Mesenchymal stem cell (in vitro differentiated cells and primary cell): Measurements from ENCODE around the gene NFASC.

Experiments used
- DNase-seq: peaks from one replicate; pipeline ENCODE4 v3.0.0-alpha.2; 2013
- H2AFZ ChIP-seq: one replicate; pipeline ENCODE4 v1.6.1; 2013; ENCODE audit warnings: low read depth, mild to moderate bottlenecking, control low read depth, inconsistent platforms, low read length, moderate library complexity
- H2AK5ac ChIP-seq: 2 replicates; pipeline ENCODE4 v1.6.1; 2013; ENCODE audit warnings: low read length, moderate library complexity, mild to moderate bottlenecking, inconsistent platforms; ENCODE audit not compliant: severe bottlenecking
- H2BK120ac ChIP-seq: one replicate; pipeline ENCODE4 v1.6.1; 2013; ENCODE audit warnings: low read depth, mild to moderate bottlenecking, inconsistent platforms, low read length, moderate library complexity
- H2BK12ac ChIP-seq, 2 experiments: one replicate each; pipeline ENCODE4 v1.6.1; 2013; ENCODE audit warnings: inconsistent platforms in 2 of 2, low read length in 2 of 2, mild to moderate bottlenecking in 2 of 2, moderate library complexity in 2 of 2, control low read depth in 1 of 2
- H2BK15ac ChIP-seq: one replicate; pipeline ENCODE4 v1.6.1; 2013; ENCODE audit warnings: mild to moderate bottlenecking, low read depth, inconsistent platforms; ENCODE audit not compliant: poor library complexity, severe bottlenecking
- H2BK5ac ChIP-seq: 2 replicates; pipeline ENCODE4 v1.6.1; 2013; ENCODE audit warnings: low read depth, mild to moderate bottlenecking, low read length, control low read depth, inconsistent platforms; ENCODE audit not compliant: poor library complexity, severe bottlenecking
- H3K14ac ChIP-seq, 2 experiments: one replicate each; pipeline ENCODE4 v1.6.1; 2013; ENCODE audit warnings: inconsistent platforms in 2 of 2, low read length in 2 of 2, control low read depth in 1 of 2, mild to moderate bottlenecking in 1 of 2, moderate library complexity in 1 of 2
- H3K18ac ChIP-seq, 2 experiments: one replicate each; pipeline ENCODE4 v1.6.1; 2013; ENCODE audit warnings: inconsistent platforms in 2 of 2, low read length in 2 of 2, control low read depth in 1 of 2, low read depth in 1 of 2, mild to moderate bottlenecking in 1 of 2
- H3K23ac ChIP-seq, 2 experiments: one replicate each; pipeline ENCODE4 v1.6.1; 2013; ENCODE audit warnings: inconsistent platforms in 2 of 2, low read length in 2 of 2, mild to moderate bottlenecking in 2 of 2, moderate library complexity in 2 of 2, control low read depth in 1 of 2
- H3K27ac ChIP-seq: 2 replicates; pipeline ENCODE4 v1.5.1; 2013; ENCODE audit warnings: mild to moderate bottlenecking, moderate library complexity, low read length, control low read depth, inconsistent platforms; ENCODE audit not compliant: poor library complexity, severe bottlenecking
- H3K27me3 ChIP-seq, 2 experiments: 2 replicates each; pipeline versions ENCODE4 v1.6.1 to v1.7.0; 2013; ENCODE audit warnings: low read length in 2 of 2, mild to moderate bottlenecking in 2 of 2, moderate library complexity in 2 of 2, control low read depth in 1 of 2, inconsistent platforms in 1 of 2; ENCODE audit not compliant: control insufficient read depth in 1 of 2, insufficient read depth in 1 of 2
- H3K36me3 ChIP-seq, 2 experiments: 2 replicates each; pipeline versions ENCODE4 v1.6.1 to v1.7.0; 2013; ENCODE audit warnings: low read length in 2 of 2, control low read depth in 1 of 2, inconsistent platforms in 1 of 2, low read depth in 1 of 2, mild to moderate bottlenecking in 1 of 2; ENCODE audit not compliant: insufficient read depth in 2 of 2, control insufficient read depth in 1 of 2
- H3K4ac ChIP-seq, 2 experiments: one replicate each; pipeline ENCODE4 v1.6.1; 2013; ENCODE audit warnings: inconsistent platforms in 2 of 2, low read length in 2 of 2, mild to moderate bottlenecking in 2 of 2, moderate library complexity in 2 of 2, control low read depth in 1 of 2, low read depth in 1 of 2
- H3K4me1 ChIP-seq: 2 replicates; pipeline ENCODE4 v1.6.1; 2013; ENCODE audit warnings: low read depth, low read length, control low read depth; ENCODE audit not compliant: control insufficient read depth, insufficient read depth
- H3K4me2 ChIP-seq: 2 replicates; pipeline ENCODE4 v1.6.1; 2013; ENCODE audit warnings: low read length, mild to moderate bottlenecking, inconsistent platforms; ENCODE audit not compliant: poor library complexity, severe bottlenecking
- H3K4me3 ChIP-seq, 2 experiments: 2 replicates each; pipeline versions ENCODE4 v1.5.1 to v1.7.0; 2013; ENCODE audit warnings: low read length in 2 of 2, mild to moderate bottlenecking in 2 of 2, control low read depth in 1 of 2, low read depth in 1 of 2; ENCODE audit not compliant: insufficient read depth in 1 of 2
- H3K79me1 ChIP-seq: replicated peaks from 2 replicates; pipeline ENCODE4 v1.6.1; 2013; ENCODE audit warnings: mild to moderate bottlenecking, control low read depth, low read length, inconsistent platforms; ENCODE audit not compliant: poor library complexity, severe bottlenecking
- H3K9ac ChIP-seq: 2 replicates; pipeline ENCODE4 v1.7.0; 2013; ENCODE audit warnings: mild to moderate bottlenecking, low read length, moderate library complexity
- H3K9me3 ChIP-seq: 2 replicates; pipeline ENCODE4 v1.7.0; 2013; ENCODE audit warnings: mild to moderate bottlenecking, low read length; ENCODE audit not compliant: control insufficient read depth
- H4K8ac ChIP-seq: one replicate; pipeline ENCODE4 v1.6.1; 2013; ENCODE audit warnings: inconsistent platforms, mild to moderate bottlenecking, low read length, moderate library complexity
- H4K91ac ChIP-seq: one replicate; pipeline ENCODE4 v1.6.1; 2013; ENCODE audit warnings: mild to moderate bottlenecking, low read length, inconsistent platforms
- WGBS: methylation state at CpG from one replicate; pipeline ENCODE4 v1.1.7; 2013; ENCODE audit warnings: mixed read lengths; 5-methylcytosine and 5-hydroxymethylcytosine counted together

NFASC gene

GRCh38 chr1:204837440-204838084 lies 33.1 kb upstream of the NFASC start:
- Histone ChIP-seq H3K9ac (no peak overlapping the region), H4K8ac (no peak overlapping the region), H3K79me1 (no peaks in the 10 kb centered on the region), H4K91ac (no peak overlapping the region), H3K9me3 (no peaks in the 10 kb centered on the region), H3K23ac (no peak overlapping the region), H3K4me1 (no peaks in the 10 kb centered on the region), H2BK120ac (no peak overlapping the region), H3K4me2 (no peak overlapping the region), H2BK12ac (no peak overlapping the region), H2BK5ac (no peak overlapping the region), H3K14ac (no peak overlapping the region), H3K18ac (no peak overlapping the region), H3K4me3 (no peak overlapping the region), H3K36me3 (peaks cover 0 to 28% of the 10 kb centered on the region in 2 experiments), H3K4ac (no peak overlapping the region), H3K27me3 (peaks cover 0 to 11% of the 10 kb centered on the region in 2 experiments), H2AK5ac (no peak overlapping the region), H2BK15ac (no peak overlapping the region), H2AFZ (no peak overlapping the region), H3K27ac (no peak overlapping the region)
- peak; percentile 63 for DNase-seq
- WGBS, result 25% methylated on average over 6 of the region's 7 CpGs

DNA sequence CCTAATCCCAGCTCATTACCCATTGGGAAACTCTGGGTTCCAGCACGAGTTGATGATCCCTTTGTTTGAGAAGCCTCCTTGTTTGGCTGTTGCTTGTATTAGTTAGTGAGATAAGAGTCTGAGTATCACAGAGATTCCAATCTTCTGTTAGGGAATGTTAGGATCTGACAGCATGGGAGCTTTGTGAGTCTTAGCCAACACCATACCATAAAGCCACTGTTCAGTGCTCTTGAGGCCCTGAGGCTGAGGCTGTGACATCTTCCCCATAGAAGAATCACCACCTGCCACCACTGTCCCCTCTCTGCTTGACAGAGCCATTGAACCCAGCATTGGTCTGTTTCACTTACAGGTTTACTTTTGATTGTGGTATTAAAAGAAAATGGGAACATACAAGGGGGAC lies 29.3 kb upstream of the NFASC start:
- Histone ChIP-seq H3K18ac (no peak overlapping the region), H3K9ac (no peak overlapping the region), H2BK12ac (no peak overlapping the region), H3K4me2 (no peak overlapping the region), H2BK5ac (no peak overlapping the region), H2AK5ac (no peak overlapping the region), H4K8ac (no peak overlapping the region), H3K36me3 (peaks cover 0 to 13% of the 10 kb centered on the region in 2 experiments), H3K14ac (no peak overlapping the region), H3K4me1 (no peaks in the 10 kb centered on the region), H3K23ac (no peak overlapping the region), H3K9me3 (no peaks in the 10 kb centered on the region), H2BK120ac (no peak overlapping the region), H2AFZ (no peak overlapping the region), H3K27ac (no peak overlapping the region), H3K4me3 (no peak overlapping the region), H3K27me3 (peaks cover 0 to 3% of the 10 kb centered on the region in 2 experiments), H2BK15ac (no peak overlapping the region), H3K4ac (no peak overlapping the region), H3K79me1 (no peaks in the 10 kb centered on the region), H4K91ac (no peak overlapping the region)
- DNase-seq, result no peak
- WGBS, result 0% methylated on average over 1 of the region's 1 CpG

- H2BK120ac ChIP-seq, result no peak overlapping the region
- H3K9me3 ChIP-seq, result no peaks in the 10 kb centered on the region
- H3K79me1 ChIP-seq, result no peaks in the 10 kb centered on the region
- no peak overlapping the region for H2AK5ac ChIP-seq
- H3K4me2 ChIP-seq, result no peak overlapping the region
- H3K23ac ChIP-seq, result no peak overlapping the region
- H3K18ac ChIP-seq, result no peak overlapping the region
- no peak overlapping the region for H2BK12ac ChIP-seq
- peaks cover 0 to 8% of the 10 kb centered on the region in 2 experiments for H3K27me3 ChIP-seq
- H3K36me3 ChIP-seq, result peaks cover 0 to 14% of the 10 kb centered on the region in 2 experiments
- 85% methylated on average over 2 of the region's 2 CpGs for WGBS
- DNase-seq, result no peak
- no peak overlapping the region for H2BK5ac ChIP-seq
- H3K27ac ChIP-seq, result no peak overlapping the region
- no peak overlapping the region for H3K14ac ChIP-seq
- no peak overlapping the region for H3K9ac ChIP-seq
- H3K4me1 ChIP-seq, result no peaks in the 10 kb centered on the region
- no peak overlapping the region for H4K91ac ChIP-seq
- no peak overlapping the region for H3K4ac ChIP-seq
- no peak overlapping the region for H4K8ac ChIP-seq
- H2BK15ac ChIP-seq, result no peak overlapping the region
- H3K4me3 ChIP-seq, result no peak overlapping the region
- H2AFZ ChIP-seq, result no peak overlapping the region
Observed at GRCh38 chr1:204841798-204842197, 28.9 kb upstream of the NFASC start.

GRCh38 chr1:204842369-204842768 lies 28.3 kb upstream of the NFASC start:
- Histone ChIP-seq H3K27ac (no peak overlapping the region), H3K9me3 (no peaks in the 10 kb centered on the region), H3K4me1 (no peaks in the 10 kb centered on the region), H2BK120ac (no peak overlapping the region), H3K4ac (no peak overlapping the region), H3K36me3 (peaks cover 0 to 14% of the 10 kb centered on the region in 2 experiments), H3K18ac (no peak overlapping the region), H3K9ac (no peak overlapping the region), H3K27me3 (peaks cover 0 to 11% of the 10 kb centered on the region in 2 experiments), H4K91ac (no peak overlapping the region), H2BK15ac (no peak overlapping the region), H2BK5ac (no peak overlapping the region), H4K8ac (no peak overlapping the region), H2BK12ac (no peak overlapping the region), H3K14ac (no peak overlapping the region), H3K23ac (no peak overlapping the region), H3K4me2 (no peak overlapping the region), H2AK5ac (no peak overlapping the region), H2AFZ (no peak overlapping the region), H3K79me1 (no peaks in the 10 kb centered on the region), H3K4me3 (no peak overlapping the region)
- no peak for DNase-seq
- 80% methylated on average over 3 of the region's 3 CpGs for WGBS
